Measurements from ENCODE around the gene UFC1. TPM values are rescaled to one million over a fixed set of nuclear protein-coding genes. Genes with fewer than 3 reads are reported as not detected.

The UFC1 gene
- total and polyA plus RNA-seq, 2 experiments from 2014 or later, result 57.5 to 77.0 TPM

DNA sequence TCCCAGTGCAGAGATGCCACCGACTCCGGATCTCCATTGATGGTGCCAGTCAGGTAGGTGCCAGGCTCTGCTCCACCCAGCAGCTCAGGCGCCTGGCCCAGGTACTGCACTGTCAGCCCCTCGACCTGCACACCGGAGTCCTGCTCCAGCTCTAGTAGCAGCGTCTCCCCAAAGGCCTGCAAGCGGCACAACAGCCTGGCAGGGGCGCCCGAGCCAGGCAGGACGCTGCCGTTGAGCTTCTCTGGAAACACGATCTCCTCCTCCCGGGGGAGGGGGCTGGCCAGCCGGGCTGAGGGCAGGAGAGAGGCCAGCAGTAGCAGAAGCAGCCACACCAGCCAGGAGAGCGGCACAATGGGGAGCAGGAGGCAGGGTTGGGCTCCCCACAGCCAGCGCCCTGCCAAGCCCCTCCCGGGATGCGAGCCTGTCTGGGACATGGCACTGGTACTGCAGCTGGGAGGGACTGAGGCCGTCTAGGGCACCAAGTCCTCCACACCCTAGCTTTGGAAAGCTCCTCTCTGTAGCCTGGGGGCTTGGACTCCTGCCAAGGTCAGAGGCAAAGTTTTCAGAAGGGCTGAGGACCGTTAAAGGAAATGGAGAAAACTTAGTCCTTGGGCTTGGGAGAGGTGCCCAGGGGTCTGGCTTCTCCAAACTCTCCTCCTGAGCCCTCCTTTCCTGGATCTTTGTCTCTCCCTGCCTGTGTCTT, 44.6 kb downstream of the UFC1 start:
- peak overlapping the region; percentile 66 for H2AFZ ChIP-seq
- H3K27me3 ChIP-seq (ENCODE audit: insufficient read depth), result no peaks in the 10 kb centered on the region
- peaks cover 14% of the 10 kb centered on the region; the same call in 1 of the 2 replicates for H3F3A ChIP-seq (replicated peaks; ENCODE audit: low read depth)
- peak overlapping the region; percentile 75 for H3K4me2 ChIP-seq
- H3K27ac ChIP-seq (ENCODE audit: low read depth), result peak overlapping the region; percentile 99; the same call in 1 of the 2 replicates
- no peaks in the 10 kb centered on the region for H3K36me3 ChIP-seq (ENCODE audit: insufficient read depth)
- ATAC-seq, result peak; percentile 47
- H3K4me1 ChIP-seq (ENCODE audit: insufficient read depth), result peaks cover 56% of the 10 kb centered on the region
- no peak for TF ChIP-seq JUNB (IDR thresholded peaks at IDR 0.05; ENCODE audit: unreplicated experiment)
- no peak for TF ChIP-seq ZNF114 (CRISPR knock-in tag; IDR thresholded peaks at IDR 0.05)
- TF ChIP-seq, protein P1, sequence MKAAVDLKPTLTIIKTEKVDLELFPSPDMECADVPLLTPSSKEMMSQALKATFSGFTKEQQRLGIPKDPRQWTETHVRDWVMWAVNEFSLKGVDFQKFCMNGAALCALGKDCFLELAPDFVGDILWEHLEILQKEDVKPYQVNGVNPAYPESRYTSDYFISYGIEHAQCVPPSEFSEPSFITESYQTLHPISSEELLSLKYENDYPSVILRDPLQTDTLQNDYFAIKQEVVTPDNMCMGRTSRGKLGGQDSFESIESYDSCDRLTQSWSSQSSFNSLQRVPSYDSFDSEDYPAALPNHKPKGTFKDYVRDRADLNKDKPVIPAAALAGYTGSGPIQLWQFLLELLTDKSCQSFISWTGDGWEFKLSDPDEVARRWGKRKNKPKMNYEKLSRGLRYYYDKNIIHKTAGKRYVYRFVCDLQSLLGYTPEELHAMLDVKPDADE (IDR thresholded peaks at IDR 0.05), result no peak
- TF ChIP-seq ZNF331 (CRISPR knock-in tag; IDR thresholded peaks at IDR 0.05; ENCODE audit: low read depth), result no peak
- TF ChIP-seq, protein P2, sequence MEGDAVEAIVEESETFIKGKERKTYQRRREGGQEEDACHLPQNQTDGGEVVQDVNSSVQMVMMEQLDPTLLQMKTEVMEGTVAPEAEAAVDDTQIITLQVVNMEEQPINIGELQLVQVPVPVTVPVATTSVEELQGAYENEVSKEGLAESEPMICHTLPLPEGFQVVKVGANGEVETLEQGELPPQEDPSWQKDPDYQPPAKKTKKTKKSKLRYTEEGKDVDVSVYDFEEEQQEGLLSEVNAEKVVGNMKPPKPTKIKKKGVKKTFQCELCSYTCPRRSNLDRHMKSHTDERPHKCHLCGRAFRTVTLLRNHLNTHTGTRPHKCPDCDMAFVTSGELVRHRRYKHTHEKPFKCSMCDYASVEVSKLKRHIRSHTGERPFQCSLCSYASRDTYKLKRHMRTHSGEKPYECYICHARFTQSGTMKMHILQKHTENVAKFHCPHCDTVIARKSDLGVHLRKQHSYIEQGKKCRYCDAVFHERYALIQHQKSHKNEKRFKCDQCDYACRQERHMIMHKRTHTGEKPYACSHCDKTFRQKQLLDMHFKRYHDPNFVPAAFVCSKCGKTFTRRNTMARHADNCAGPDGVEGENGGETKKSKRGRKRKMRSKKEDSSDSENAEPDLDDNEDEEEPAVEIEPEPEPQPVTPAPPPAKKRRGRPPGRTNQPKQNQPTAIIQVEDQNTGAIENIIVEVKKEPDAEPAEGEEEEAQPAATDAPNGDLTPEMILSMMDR (conservative IDR thresholded peaks at IDR 0.05; ENCODE audit: low read depth in 2 of 2), result peak in 1 of 2 experiments; percentile 49; a peak in 3 of 4 replicates
- TF ChIP-seq, protein P3, sequence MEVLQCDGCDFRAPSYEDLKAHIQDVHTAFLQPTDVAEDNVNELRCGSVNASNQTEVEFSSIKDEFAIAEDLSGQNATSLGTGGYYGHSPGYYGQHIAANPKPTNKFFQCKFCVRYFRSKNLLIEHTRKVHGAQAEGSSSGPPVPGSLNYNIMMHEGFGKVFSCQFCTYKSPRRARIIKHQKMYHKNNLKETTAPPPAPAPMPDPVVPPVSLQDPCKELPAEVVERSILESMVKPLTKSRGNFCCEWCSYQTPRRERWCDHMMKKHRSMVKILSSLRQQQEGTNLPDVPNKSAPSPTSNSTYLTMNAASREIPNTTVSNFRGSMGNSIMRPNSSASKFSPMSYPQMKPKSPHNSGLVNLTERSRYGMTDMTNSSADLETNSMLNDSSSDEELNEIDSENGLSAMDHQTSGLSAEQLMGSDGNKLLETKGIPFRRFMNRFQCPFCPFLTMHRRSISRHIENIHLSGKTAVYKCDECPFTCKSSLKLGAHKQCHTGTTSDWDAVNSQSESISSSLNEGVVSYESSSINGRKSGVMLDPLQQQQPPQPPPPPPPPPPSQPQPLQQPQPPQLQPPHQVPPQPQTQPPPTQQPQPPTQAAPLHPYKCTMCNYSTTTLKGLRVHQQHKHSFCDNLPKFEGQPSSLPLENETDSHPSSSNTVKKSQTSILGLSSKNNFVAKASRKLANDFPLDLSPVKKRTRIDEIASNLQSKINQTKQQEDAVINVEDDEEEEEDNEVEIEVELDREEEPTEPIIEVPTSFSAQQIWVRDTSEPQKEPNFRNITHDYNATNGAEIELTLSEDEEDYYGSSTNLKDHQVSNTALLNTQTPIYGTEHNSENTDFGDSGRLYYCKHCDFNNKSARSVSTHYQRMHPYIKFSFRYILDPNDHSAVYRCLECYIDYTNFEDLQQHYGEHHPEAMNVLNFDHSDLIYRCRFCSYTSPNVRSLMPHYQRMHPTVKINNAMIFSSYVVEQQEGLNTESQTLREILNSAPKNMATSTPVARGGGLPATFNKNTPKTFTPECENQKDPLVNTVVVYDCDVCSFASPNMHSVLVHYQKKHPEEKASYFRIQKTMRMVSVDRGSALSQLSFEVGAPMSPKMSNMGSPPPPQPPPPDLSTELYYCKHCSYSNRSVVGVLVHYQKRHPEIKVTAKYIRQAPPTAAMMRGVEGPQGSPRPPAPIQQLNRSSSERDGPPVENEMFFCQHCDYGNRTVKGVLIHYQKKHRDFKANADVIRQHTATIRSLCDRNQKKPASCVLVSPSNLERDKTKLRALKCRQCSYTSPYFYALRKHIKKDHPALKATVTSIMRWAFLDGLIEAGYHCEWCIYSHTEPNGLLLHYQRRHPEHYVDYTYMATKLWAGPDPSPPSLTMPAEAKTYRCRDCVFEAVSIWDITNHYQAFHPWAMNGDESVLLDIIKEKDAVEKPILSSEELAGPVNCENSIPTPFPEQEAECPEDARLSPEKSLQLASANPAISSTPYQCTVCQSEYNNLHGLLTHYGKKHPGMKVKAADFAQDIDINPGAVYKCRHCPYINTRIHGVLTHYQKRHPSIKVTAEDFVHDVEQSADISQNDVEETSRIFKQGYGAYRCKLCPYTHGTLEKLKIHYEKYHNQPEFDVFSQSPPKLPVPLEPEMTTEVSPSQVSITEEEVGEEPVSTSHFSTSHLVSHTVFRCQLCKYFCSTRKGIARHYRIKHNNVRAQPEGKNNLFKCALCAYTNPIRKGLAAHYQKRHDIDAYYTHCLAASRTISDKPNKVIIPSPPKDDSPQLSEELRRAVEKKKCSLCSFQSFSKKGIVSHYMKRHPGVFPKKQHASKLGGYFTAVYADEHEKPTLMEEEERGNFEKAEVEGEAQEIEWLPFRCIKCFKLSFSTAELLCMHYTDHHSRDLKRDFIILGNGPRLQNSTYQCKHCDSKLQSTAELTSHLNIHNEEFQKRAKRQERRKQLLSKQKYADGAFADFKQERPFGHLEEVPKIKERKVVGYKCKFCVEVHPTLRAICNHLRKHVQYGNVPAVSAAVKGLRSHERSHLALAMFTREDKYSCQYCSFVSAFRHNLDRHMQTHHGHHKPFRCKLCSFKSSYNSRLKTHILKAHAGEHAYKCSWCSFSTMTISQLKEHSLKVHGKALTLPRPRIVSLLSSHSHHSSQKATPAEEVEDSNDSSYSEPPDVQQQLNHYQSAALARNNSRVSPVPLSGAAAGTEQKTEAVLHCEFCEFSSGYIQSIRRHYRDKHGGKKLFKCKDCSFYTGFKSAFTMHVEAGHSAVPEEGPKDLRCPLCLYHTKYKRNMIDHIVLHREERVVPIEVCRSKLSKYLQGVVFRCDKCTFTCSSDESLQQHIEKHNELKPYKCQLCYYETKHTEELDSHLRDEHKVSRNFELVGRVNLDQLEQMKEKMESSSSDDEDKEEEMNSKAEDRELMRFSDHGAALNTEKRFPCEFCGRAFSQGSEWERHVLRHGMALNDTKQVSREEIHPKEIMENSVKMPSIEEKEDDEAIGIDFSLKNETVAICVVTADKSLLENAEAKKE (CRISPR knock-in tag; IDR thresholded peaks at IDR 0.05), result no peak
- no peak for TF ChIP-seq POLR2AphosphoS5 (IDR thresholded peaks at IDR 0.05; ENCODE audit: low read depth)
- Mint-ChIP-seq H3K4me1 (peaks cover 58% of the 10 kb centered on the region), H3K27me3 (ENCODE audit: insufficient read depth, low read depth, poor library complexity) (peaks cover 17% of the 10 kb centered on the region), H3K9me3 (no peaks in the 10 kb centered on the region; the same call in 2 of the 3 replicates), H3K27ac (peak overlapping the region; percentile 27; the same call in 1 of the 2 replicates), H3K4me3 (peak overlapping the region; percentile 59), H3K36me3 (ENCODE audit: low read depth) (peaks cover 7% of the 10 kb centered on the region)
- no peaks in the 10 kb centered on the region for H3K9me2 ChIP-seq (ENCODE audit: insufficient read depth)
- peak; percentile 87 for DNase-seq (ENCODE audit: low spot score)
- peak overlapping the region; percentile 52 for H3K4me3 ChIP-seq
- no peaks in the 10 kb centered on the region for H4K20me1 ChIP-seq (replicated peaks; ENCODE audit: insufficient read depth)
- peaks cover 9% of the 10 kb centered on the region for H3K79me2 ChIP-seq (replicated peaks; ENCODE audit: insufficient read depth)
